Prostate gland (tissue), 2 donors: ENCODE measurements around the gene SRRD. TPM values are rescaled to one million over a fixed set of nuclear protein-coding genes. Genes with fewer than 3 reads are reported as not detected.

ENCODE experiments used
- DNase-seq: peaks from one replicate; pipeline ENCODE4 v3.0.0-alpha.2; 2019; ENCODE audit warnings: low spot score
- H3K27ac ChIP-seq, 2 donors: fragments of 200-600 bp; sonication (generic); 2 replicates each; pipeline ENCODE4 v1.5.1; 2017 to 2019
- H3K27me3 ChIP-seq: fragments of 200-600 bp; sonication (generic); replicated peaks from 2 replicates; pipeline ENCODE4 v1.5.1; 2019; ENCODE audit not compliant: insufficient read depth
- H3K36me3 ChIP-seq, 2 donors: fragments of 200-600 bp; sonication (generic); 1 replicate in 1 of 2; 2 replicates in 1 of 2; pipeline versions ENCODE4 v1.5.1 to v1.8.1; 2017 to 2019
- H3K4me1 ChIP-seq: fragments of 200-600 bp; sonication (generic); replicated peaks from 2 replicates; pipeline ENCODE4 v1.5.1; 2019
- H3K4me3 ChIP-seq, 2 donors: fragments of 200-600 bp; sonication (generic); 2 replicates each; pipeline ENCODE4 v1.5.1; 2017 to 2019
- H3K9me3 ChIP-seq: fragments of 200-600 bp; sonication (generic); 2 replicates; pipeline ENCODE4 v1.5.1; 2017
- CTCF ChIP-seq, 4 experiments: fragments of 200-600 bp in 2 of 4; fragments of 450-650 bp in 2 of 4; sonication (generic) in 2 of 4; IDR thresholded peaks; 1 replicate in 3 of 4; 2 replicates in 1 of 4; pipeline ENCODE4 v1.5.1; 2016 to 2019; ENCODE audit warnings: antibody characterized with exemption in 4 of 4, mild to moderate bottlenecking in 2 of 4, moderate library complexity in 2 of 4
- POLR2A ChIP-seq: fragments of 450-650 bp; IDR thresholded peaks from one replicate; pipeline ENCODE4 v1.6.1; 2016; ENCODE audit warnings: antibody characterized with exemption, mild to moderate bottlenecking
- POLR2AphosphoS5 ChIP-seq: sonication (generic); formaldehyde crosslinking; IDR thresholded peaks from one replicate; pipeline ENCODE4 v1.6.1; 2017; ENCODE audit warnings: antibody characterized with exemption
- WGBS: methylation state at CpG from one replicate; pipeline ENCODE4 v1.1.5; 2018; 5-methylcytosine and 5-hydroxymethylcytosine counted together
- intact Hi-C: fragments of 100-400 bp; cut with DNase I; formaldehyde crosslinking; loops from one replicate; pipeline ENCODE4 v1.14.2; 2022
- total RNA-seq, 2 donors: library from RNA; depleted of rRNA; stranded (reverse); fragments of >200 nt; gene quantifications; one replicate each; pipeline ENCODE4 v1.1.0, GENCODE V29; 2016

SRRD gene
- total RNA-seq, 2 donors from 2014 or later: 15.2 to 24.4 TPM

- WGBS: 91% methylated on average over 23 of the region's 23 CpGs
- intact Hi-C loops: no loop called here
- Histone ChIP-seq H3K27ac (no peak overlapping the region), H3K4me3 (no peak overlapping the region), H3K36me3 (no peaks in the 10 kb centered on the region), H3K9me3 (no peaks in the 10 kb centered on the region), H3K4me1 (no peaks in the 10 kb centered on the region), H3K27me3 (no peaks in the 10 kb centered on the region)
- TF ChIP-seq CTCF (IDR thresholded peaks at IDR 0.05) (no peak), POLR2AphosphoS5 (no peak), POLR2A (no peak)
- DNase-seq: no peak
Measured at GRCh38 chr22:26452236-26453016, 31.3 kb upstream of the SRRD start.

- WGBS: 96% methylated on average over 9 of the region's 9 CpGs
- Histone ChIP-seq H3K27ac (no peak overlapping the region), H3K27me3 (no peaks in the 10 kb centered on the region), H3K4me1 (no peaks in the 10 kb centered on the region), H3K36me3 (no peaks in the 10 kb centered on the region), H3K4me3 (no peak overlapping the region), H3K9me3 (no peaks in the 10 kb centered on the region)
- DNase-seq: no peak
- no peak for TF ChIP-seq CTCF (IDR thresholded peaks at IDR 0.05)
- TF ChIP-seq POLR2A: no peak
- intact Hi-C loops: no loop called here
Measured at GRCh38 chr22:26453216-26453615, 30.5 kb upstream of the SRRD start.

GRCh38 chr22:26453812-26454500 lies 29.7 kb upstream of the SRRD start:
- TF ChIP-seq POLR2A: no peak
- no peak for TF ChIP-seq POLR2AphosphoS5
- no peak for TF ChIP-seq CTCF (IDR thresholded peaks at IDR 0.05)
- Histone ChIP-seq H3K27ac (no peak overlapping the region), H3K27me3 (no peaks in the 10 kb centered on the region), H3K9me3 (no peaks in the 10 kb centered on the region), H3K4me3 (no peak overlapping the region), H3K36me3 (no peaks in the 10 kb centered on the region), H3K4me1 (no peaks in the 10 kb centered on the region)
- 94% methylated on average over 5 of the region's 5 CpGs for WGBS
- intact Hi-C loops: no loop called here
- no peak for DNase-seq

- Histone ChIP-seq H3K36me3 (no peaks in the 10 kb centered on the region), H3K27me3 (no peaks in the 10 kb centered on the region), H3K9me3 (no peaks in the 10 kb centered on the region), H3K4me3 (no peak overlapping the region), H3K4me1 (no peaks in the 10 kb centered on the region), H3K27ac (no peak overlapping the region)
- 96% methylated on average over 26 of the region's 26 CpGs for WGBS
- TF ChIP-seq POLR2AphosphoS5 (no peak), CTCF (IDR thresholded peaks at IDR 0.05) (no peak), POLR2A (no peak)
- intact Hi-C loops: no loop called here
- DNase-seq: no peak
Measured at GRCh38 chr22:26457661-26458272, 25.9 kb upstream of the SRRD start.
